HCEC 1CT (cell line): Measurements from ENCODE around the gene FLNB.
A peak's percentile ranks its signal among the peaks of the same experiment; 100 is the strongest.

Experiments
- DNase-seq: peaks from one replicate; pipeline ENCODE4 v3.0.0-alpha.2; 2017

The FLNB gene

GRCh38 chr3:58171126-58171525 lies 162.9 kb downstream of the FLNB start:
- no peak for DNase-seq

- DNase-seq = no peak
Measured at GRCh38 chr3:58173029-58173668, 164.9 kb downstream of the FLNB start.

- no peak for DNase-seq
Measured at GRCh38 chr3:58173669-58174398, 165.6 kb downstream of the FLNB start.

- no peak for DNase-seq
Measured at GRCh38 chr3:58175187-58175436, 166.9 kb downstream of the FLNB start.

GRCh38 chr3:58175437-58176184 lies 167.4 kb downstream of the FLNB start:
- peak; percentile 16 for DNase-seq

- DNase-seq = no peak
Measured at GRCh38 chr3:58176185-58176530, 167.9 kb downstream of the FLNB start.

GRCh38 chr3:58176827-58177489 lies 168.7 kb downstream of the FLNB start:
- no peak for DNase-seq

- peak; percentile 61 for DNase-seq
Measured at GRCh38 chr3:58177747-58178527, 169.7 kb downstream of the FLNB start.

GRCh38 chr3:58178528-58179234 lies 170.5 kb downstream of the FLNB start:
- DNase-seq = no peak

GRCh38 chr3:58179235-58180098 lies 171.2 kb downstream of the FLNB start:
- DNase-seq = no peak

GRCh38 chr3:58180099-58180880 lies 172.1 kb downstream of the FLNB start:
- no peak for DNase-seq

GRCh38 chr3:58180940-58181587 lies 172.8 kb downstream of the FLNB start:
- no peak for DNase-seq

- no peak for DNase-seq
Measured at GRCh38 chr3:58183221-58183620, 175.0 kb downstream of the FLNB start.

- DNase-seq = no peak
Measured at GRCh38 chr3:58183891-58184290, 175.7 kb downstream of the FLNB start.

GRCh38 chr3:58184309-58184981 lies 176.2 kb downstream of the FLNB start:
- DNase-seq = no peak

GRCh38 chr3:58184982-58185360 lies 176.7 kb downstream of the FLNB start:
- no peak for DNase-seq

- no peak for DNase-seq
Measured at GRCh38 chr3:58188173-58188564, 179.9 kb downstream of the FLNB start.

- DNase-seq = no peak
Measured at GRCh38 chr3:58188921-58189451, 180.8 kb downstream of the FLNB start.

- DNase-seq = no peak
Measured at GRCh38 chr3:58189691-58190090, 181.5 kb downstream of the FLNB start.
